Measurements from ENCODE around the gene MAST4. TPM values are rescaled to one million over a fixed set of nuclear protein-coding genes. Genes with fewer than 3 reads are reported as not detected.

MAST4 gene
- polyA plus RNA-seq, 1 experiment: 11.6 TPM

- no peaks in the 10 kb centered on the region for H3K27me3 ChIP-seq (ENCODE audit: control insufficient read depth, insufficient read depth, low read length)
- H3K27ac ChIP-seq (ENCODE audit: low read depth, low read length): no peak overlapping the region
- ChIA-PET CTCF (interaction anchor here (1.0 to 1.4 kb wide), 3 partner anchors 14 to 17 kb away, joined by 3 to 5 read pairs (median 4); no protein-coding TSS in a partner anchor), POLR2A (no interaction called here)
- H3K4me3 ChIP-seq (ENCODE audit: low read depth, low read length): no peak overlapping the region
- H3K9me3 ChIP-seq (ENCODE audit: control insufficient read depth, insufficient read depth, low read length): no peaks in the 10 kb centered on the region
- DNase-seq (ENCODE audit: low read depth, low spot score): no peak
- no peak for TF ChIP-seq CTCF (IDR thresholded peaks at IDR 0.05; ENCODE audit: low read depth, low read length)
Observed at GRCh38 chr5:67181648-67182221, 585.5 kb downstream of the MAST4 start.

DNA sequence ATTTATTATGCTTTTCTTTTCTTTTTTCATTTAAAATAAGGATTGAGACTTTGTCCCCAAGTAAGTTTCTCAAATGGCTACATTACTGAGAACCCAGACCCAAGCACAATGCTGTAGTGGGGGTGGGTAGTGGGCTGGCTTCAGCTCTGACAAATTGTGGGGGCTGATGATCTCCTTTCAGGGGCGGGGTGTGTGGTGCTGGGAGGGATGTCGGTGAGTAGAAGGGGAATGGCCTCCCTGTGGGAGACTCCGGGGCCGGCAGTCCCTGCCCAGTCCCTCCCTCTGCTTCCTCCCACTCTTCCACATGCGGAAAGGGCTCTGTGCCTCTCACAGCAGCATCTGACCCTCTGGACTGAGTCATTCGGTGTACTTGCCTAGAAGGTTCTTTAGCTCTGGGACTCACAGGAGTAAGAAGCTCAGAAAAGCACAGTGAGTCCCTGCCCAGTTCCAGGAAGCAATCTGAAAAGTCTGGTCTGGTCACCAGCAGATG lies 586.2 kb downstream of the MAST4 start:
- H3K4me3 ChIP-seq (ENCODE audit: low read depth, low read length): no peak overlapping the region
- DNase-seq (ENCODE audit: low read depth, low spot score): peak; percentile 64
- CTCF ChIA-PET: interaction anchor here (1.3 to 1.4 kb wide), 2 partner anchors 14 to 16 kb away, joined by 3 to 5 read pairs; no protein-coding TSS in a partner anchor
- H3K27ac ChIP-seq (ENCODE audit: low read depth, low read length): no peak overlapping the region
- H3K27me3 ChIP-seq (ENCODE audit: control insufficient read depth, insufficient read depth, low read length): no peaks in the 10 kb centered on the region
- no peaks in the 10 kb centered on the region for H3K9me3 ChIP-seq (ENCODE audit: control insufficient read depth, insufficient read depth, low read length)
- POLR2A ChIA-PET: no interaction called here
- no peak for TF ChIP-seq CTCF (IDR thresholded peaks at IDR 0.05; ENCODE audit: low read depth, low read length)

- no peaks in the 10 kb centered on the region for H3K27me3 ChIP-seq (ENCODE audit: control insufficient read depth, insufficient read depth, low read length)
- DNase-seq (ENCODE audit: low read depth, low spot score): no peak
- ChIA-PET CTCF (no interaction called here), POLR2A (no interaction called here)
- no peak overlapping the region for H3K27ac ChIP-seq (ENCODE audit: low read depth, low read length)
- H3K9me3 ChIP-seq (ENCODE audit: control insufficient read depth, insufficient read depth, low read length): no peaks in the 10 kb centered on the region
- no peak overlapping the region for H3K4me3 ChIP-seq (ENCODE audit: low read depth, low read length)
- TF ChIP-seq CTCF (IDR thresholded peaks at IDR 0.05; ENCODE audit: low read depth, low read length): no peak
Observed at GRCh38 chr5:67183859-67184258, 587.7 kb downstream of the MAST4 start.

GRCh38 chr5:67187006-67187715 lies 591.0 kb downstream of the MAST4 start:
- CTCF ChIA-PET: no interaction called here
- Histone ChIP-seq H3K9me3 (ENCODE audit: control insufficient read depth, insufficient read depth, low read length) (peaks cover 1% of the 10 kb centered on the region; the same call in 1 of the 2 replicates), H3K27me3 (ENCODE audit: control insufficient read depth, insufficient read depth, low read length) (no peaks in the 10 kb centered on the region), H3K27ac (ENCODE audit: low read depth, low read length) (no peak overlapping the region), H3K4me3 (ENCODE audit: low read depth, low read length) (no peak overlapping the region)
- DNase-seq (ENCODE audit: low read depth, low spot score): no peak
- POLR2A ChIA-PET: no interaction called here
- TF ChIP-seq CTCF (IDR thresholded peaks at IDR 0.05; ENCODE audit: low read depth, low read length): no peak
